Measurements from ENCODE around the gene PACRG. TPM values are rescaled to one million over a fixed set of nuclear protein-coding genes. Genes with fewer than 3 reads are reported as not detected.

PACRG gene
- total RNA-seq, 2 experiments from 2014 or later = 0.66 to 0.81 TPM

DNA sequence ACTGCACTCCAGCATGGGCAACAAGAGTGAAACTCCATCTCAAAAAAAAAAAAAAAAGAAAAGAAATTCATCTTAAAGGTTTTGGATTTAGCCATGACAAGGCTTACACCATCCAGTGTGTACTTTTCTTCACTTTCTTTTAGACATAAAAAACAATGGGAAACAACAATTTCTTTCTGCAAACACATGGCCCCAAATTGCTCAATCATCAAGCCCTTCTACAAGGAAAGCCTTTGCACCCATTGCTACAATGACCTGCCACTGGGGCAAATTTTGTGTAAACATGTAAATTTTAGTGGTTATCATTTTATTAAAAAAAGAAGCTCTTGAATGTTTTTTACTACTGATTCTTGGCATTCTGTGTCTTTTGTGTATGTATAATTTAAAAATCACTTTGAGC, 554.9 kb downstream of the PACRG start:
- ATAC-seq (ENCODE audit: poor library complexity) (no peak), DNase-seq (no peak)
- H3K4me1 Mint-ChIP-seq (ENCODE audit: low read depth) = no peaks in the 10 kb centered on the region
- H3K27me3 ChIP-seq (ENCODE audit: control insufficient read depth in 1 of 2, insufficient read depth in 2 of 2, low read length in 2 of 2) = peaks cover 0 to 3% of the 10 kb centered on the region in 2 experiments
- no peaks in the 10 kb centered on the region for H3K4me1 ChIP-seq (ENCODE audit: insufficient read depth, low read length)
- H3K4me3 ChIP-seq (ENCODE audit: low read length) = no peak overlapping the region
- no peak overlapping the region for H3K4me3 Mint-ChIP-seq
- peaks cover 21% of the 10 kb centered on the region for H3K27me3 Mint-ChIP-seq
- no peaks in the 10 kb centered on the region for H3K36me3 Mint-ChIP-seq (ENCODE audit: low read depth)
- CTCF ChIA-PET = no interaction called here
- H3K36me3 ChIP-seq (ENCODE audit: insufficient read depth, low read length) = no peaks in the 10 kb centered on the region
- H3K27ac ChIP-seq (ENCODE audit: low read depth in 1 of 2, low read length in 2 of 2) = no peak overlapping the region
- TF ChIP-seq, protein P1, sequence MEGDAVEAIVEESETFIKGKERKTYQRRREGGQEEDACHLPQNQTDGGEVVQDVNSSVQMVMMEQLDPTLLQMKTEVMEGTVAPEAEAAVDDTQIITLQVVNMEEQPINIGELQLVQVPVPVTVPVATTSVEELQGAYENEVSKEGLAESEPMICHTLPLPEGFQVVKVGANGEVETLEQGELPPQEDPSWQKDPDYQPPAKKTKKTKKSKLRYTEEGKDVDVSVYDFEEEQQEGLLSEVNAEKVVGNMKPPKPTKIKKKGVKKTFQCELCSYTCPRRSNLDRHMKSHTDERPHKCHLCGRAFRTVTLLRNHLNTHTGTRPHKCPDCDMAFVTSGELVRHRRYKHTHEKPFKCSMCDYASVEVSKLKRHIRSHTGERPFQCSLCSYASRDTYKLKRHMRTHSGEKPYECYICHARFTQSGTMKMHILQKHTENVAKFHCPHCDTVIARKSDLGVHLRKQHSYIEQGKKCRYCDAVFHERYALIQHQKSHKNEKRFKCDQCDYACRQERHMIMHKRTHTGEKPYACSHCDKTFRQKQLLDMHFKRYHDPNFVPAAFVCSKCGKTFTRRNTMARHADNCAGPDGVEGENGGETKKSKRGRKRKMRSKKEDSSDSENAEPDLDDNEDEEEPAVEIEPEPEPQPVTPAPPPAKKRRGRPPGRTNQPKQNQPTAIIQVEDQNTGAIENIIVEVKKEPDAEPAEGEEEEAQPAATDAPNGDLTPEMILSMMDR (IDR thresholded peaks at IDR 0.05) = no peak
- POLR2A ChIA-PET = no interaction called here
- no peak overlapping the region for H3K27ac Mint-ChIP-seq
- H3K9me3 ChIP-seq (ENCODE audit: control insufficient read depth in 1 of 2, insufficient read depth in 1 of 2, low read length in 2 of 2) = peaks cover 0 to 4% of the 10 kb centered on the region in 2 experiments
- intact Hi-C loops (cut with DNase I, micrococcal nuclease) = no loop called here
- H3K9me3 Mint-ChIP-seq = no peaks in the 10 kb centered on the region

DNA sequence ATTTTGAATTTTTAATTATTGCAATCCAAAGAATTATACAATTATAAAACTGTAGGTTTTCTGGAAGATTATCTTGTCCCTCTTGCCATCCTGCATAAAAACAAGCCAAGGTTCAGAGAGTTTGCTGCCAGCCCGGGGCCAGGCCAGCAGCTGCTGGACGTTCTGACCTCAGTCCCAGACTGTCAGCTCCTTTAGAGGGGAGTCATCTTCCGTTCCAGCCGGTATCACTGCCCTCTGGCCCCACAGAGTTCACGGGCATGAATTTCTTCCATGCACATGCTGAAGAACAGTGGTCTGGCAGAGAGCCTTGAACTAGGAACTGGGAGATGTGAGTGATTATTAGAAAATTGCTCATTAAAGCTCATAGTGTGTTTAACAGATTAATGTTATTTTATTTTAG, 556.4 kb downstream of the PACRG start:
- Histone ChIP-seq H3K4me1 (ENCODE audit: insufficient read depth, low read length) (no peaks in the 10 kb centered on the region), H3K27me3 (ENCODE audit: control insufficient read depth in 1 of 2, insufficient read depth in 2 of 2, low read length in 2 of 2) (peaks cover 0 to 3% of the 10 kb centered on the region in 2 experiments), H3K9me3 (ENCODE audit: control insufficient read depth in 1 of 2, insufficient read depth in 1 of 2, low read length in 2 of 2) (peaks cover 0 to 4% of the 10 kb centered on the region in 2 experiments), H3K36me3 (ENCODE audit: insufficient read depth, low read length) (no peaks in the 10 kb centered on the region), H3K27ac (ENCODE audit: low read depth in 1 of 2, low read length in 2 of 2) (no peak overlapping the region), H3K4me3 (ENCODE audit: low read length) (no peak overlapping the region)
- DNase-seq = no peak
- Mint-ChIP-seq H3K36me3 (ENCODE audit: low read depth) (no peaks in the 10 kb centered on the region), H3K9me3 (no peaks in the 10 kb centered on the region), H3K27me3 (peaks cover 10% of the 10 kb centered on the region), H3K27ac (no peak overlapping the region), H3K4me3 (no peak overlapping the region), H3K4me1 (ENCODE audit: low read depth) (no peaks in the 10 kb centered on the region)
- CTCF ChIA-PET = no interaction called here
- intact Hi-C loops (cut with DNase I, micrococcal nuclease) = no loop called here
- TF ChIP-seq, protein P1 (IDR thresholded peaks at IDR 0.05) = no peak
- no peak for ATAC-seq (ENCODE audit: poor library complexity)
- POLR2A ChIA-PET = no interaction called here

DNA sequence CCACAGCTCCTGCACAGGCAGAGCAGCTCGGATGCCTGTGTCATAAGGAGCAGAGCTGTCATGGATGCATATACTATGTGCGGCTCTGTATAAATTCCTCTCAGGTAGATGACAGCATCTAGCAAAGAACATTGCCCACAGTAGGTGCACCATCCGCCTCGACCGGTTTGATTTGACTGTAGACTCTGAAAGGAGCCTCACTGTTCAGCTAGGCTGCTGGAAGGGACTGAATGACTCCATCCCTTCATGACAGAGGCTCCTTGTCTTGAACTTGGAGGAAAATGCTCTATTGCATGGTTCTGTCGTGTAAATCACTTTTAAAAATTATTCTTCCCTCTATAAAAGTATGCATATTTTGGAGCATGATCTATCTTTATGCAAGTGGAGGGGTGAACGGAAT, 557.9 kb downstream of the PACRG start:
- no peak overlapping the region for H3K27ac ChIP-seq (ENCODE audit: low read depth in 1 of 2, low read length in 2 of 2)
- H3K9me3 ChIP-seq (ENCODE audit: control insufficient read depth in 1 of 2, insufficient read depth in 1 of 2, low read length in 2 of 2) = no peaks in the 10 kb centered on the region
- H3K4me1 Mint-ChIP-seq (ENCODE audit: low read depth) = no peaks in the 10 kb centered on the region
- ATAC-seq (ENCODE audit: poor library complexity) (no peak), DNase-seq (no peak)
- TF ChIP-seq, protein P1 (IDR thresholded peaks at IDR 0.05) = no peak
- no peaks in the 10 kb centered on the region for H3K4me1 ChIP-seq (ENCODE audit: insufficient read depth, low read length)
- peaks cover 2% of the 10 kb centered on the region for H3K27me3 Mint-ChIP-seq
- H3K36me3 Mint-ChIP-seq (ENCODE audit: low read depth) = no peaks in the 10 kb centered on the region
- no peak overlapping the region for H3K27ac Mint-ChIP-seq
- peaks cover 0 to 3% of the 10 kb centered on the region in 2 experiments for H3K27me3 ChIP-seq (ENCODE audit: control insufficient read depth in 1 of 2, insufficient read depth in 2 of 2, low read length in 2 of 2)
- no peak overlapping the region for H3K4me3 Mint-ChIP-seq
- no peaks in the 10 kb centered on the region for H3K9me3 Mint-ChIP-seq
- ChIA-PET CTCF (no interaction called here), POLR2A (no interaction called here)
- no peaks in the 10 kb centered on the region for H3K36me3 ChIP-seq (ENCODE audit: insufficient read depth, low read length)
- intact Hi-C loops (cut with DNase I, micrococcal nuclease) = no loop called here
- H3K4me3 ChIP-seq (ENCODE audit: low read length) = no peak overlapping the region
